ENCODE data around the gene P4HA2. TPM values are rescaled to one million over a fixed set of nuclear protein-coding genes. Genes with fewer than 3 reads are reported as not detected.

The P4HA2 gene
- polyA plus RNA-seq, 1 of the 3 experiments (the other 2 are of a cell fraction): 67.2 TPM

- peaks cover 4 to 5% of the 10 kb centered on the region in 2 experiments; a peak in 2 of 4 replicates for H3K4me1 ChIP-seq (ENCODE audit: control insufficient read depth in 1 of 2, insufficient read depth in 2 of 2, low read depth in 1 of 2, low read length in 1 of 2)
- no peak for DNase-seq
- no peak overlapping the region for H2AFZ ChIP-seq (ENCODE audit: low read depth)
These were observed 22.9 kb upstream of the P4HA2 start for GRCh38 chr5:132250547-132250946.

More at GRCh38 chr5:132250547-132250946, 22.9 kb upstream of the P4HA2 start:
- ChIA-PET POLR2A (interaction anchor here (0.8 to 1.0 kb wide), 3 partner anchors 9 to 118 kb away, joined by 3 to 5 read pairs (median 3); partner anchors contain the start of gene SLC22A4), CTCF (interaction anchor here (0.8 to 4.0 kb wide), 5 partner anchors 12 to 252 kb away, joined by 3 to 24 read pairs (median 3); partner anchors contain the start of gene P4HA2)
- Histone ChIP-seq H3K4me2 (no peak overlapping the region), H3K27me3 (ENCODE audit: insufficient read depth) (no peaks in the 10 kb centered on the region), H3F3A (replicated peaks; ENCODE audit: insufficient read depth) (no peaks in the 10 kb centered on the region), H3K79me2 (ENCODE audit: insufficient read depth) (no peaks in the 10 kb centered on the region), H3K36me3 (replicated peaks in 1 of 2; ENCODE audit: control insufficient read depth in 1 of 2, insufficient read depth in 2 of 2, low read length in 1 of 2) (no peaks in the 10 kb centered on the region), H3K9me3 (no peaks in the 10 kb centered on the region; the same call in 1 of the 2 replicates), H3K9me2 (no peaks in the 10 kb centered on the region), H3K9ac (no peak overlapping the region), H3K27ac (ENCODE audit: low read depth in 2 of 2, low read length in 1 of 2) (no peak overlapping the region), H3K4me3 (ENCODE audit: low read depth in 2 of 2, low read length in 1 of 2) (no peak overlapping the region), H4K20me1 (ENCODE audit: insufficient read depth) (no peaks in the 10 kb centered on the region)
- TF ChIP-seq REST (IDR thresholded peaks at IDR 0.05; ENCODE audit: low read depth, low read length): no peak
- TF ChIP-seq USF1 (IDR thresholded peaks at IDR 0.05; ENCODE audit: borderline replicate concordance, low read depth): no peak
- no peak for TF ChIP-seq POLR2AphosphoS5 (IDR thresholded peaks at IDR 0.05; ENCODE audit: low read depth, low read length)
- no peak for TF ChIP-seq MEF2A (IDR thresholded peaks at IDR 0.05; ENCODE audit: borderline replicate concordance, low read depth)
- TF ChIP-seq SIN3A (IDR thresholded peaks at IDR 0.05; ENCODE audit: borderline replicate concordance, low read depth, low read length): no peak
- TF ChIP-seq IRF3 (IDR thresholded peaks at IDR 0.05; ENCODE audit: low read depth, low read length): no peak
- no peak for TF ChIP-seq USF2 (IDR thresholded peaks at IDR 0.05; ENCODE audit: borderline replicate concordance, low read depth, low read length)
- 91% methylated on average over 2 of the region's 2 CpGs for WGBS (ENCODE audit: low lambda C conversion rate)

Data from SK-N-SH (cell line).